GM21786 (cell line): Measurements from ENCODE around the gene MAN2C1.
"Not testable (repeated sequence)": the region's sequence is repeated elsewhere in the genome, so short reads cannot be mapped to it uniquely, and the experiment has no call there.

Source experiments
- ATAC-seq: cut with Tn5 transposase; IDR thresholded peaks from one replicate; pipeline ENCODE4 v1.9.1; 2021; ENCODE audit not compliant: unreplicated experiment

Gene MAN2C1

GRCh38 chr15:75367913-75368688 is at the start of gene MAN2C1:
TSS of gene MAN2C1 (minus strand) at chr15:75368607. CDS start at chr15:75368583, 24 bp downstream.
- ATAC-seq: peak; percentile 87

DNA sequence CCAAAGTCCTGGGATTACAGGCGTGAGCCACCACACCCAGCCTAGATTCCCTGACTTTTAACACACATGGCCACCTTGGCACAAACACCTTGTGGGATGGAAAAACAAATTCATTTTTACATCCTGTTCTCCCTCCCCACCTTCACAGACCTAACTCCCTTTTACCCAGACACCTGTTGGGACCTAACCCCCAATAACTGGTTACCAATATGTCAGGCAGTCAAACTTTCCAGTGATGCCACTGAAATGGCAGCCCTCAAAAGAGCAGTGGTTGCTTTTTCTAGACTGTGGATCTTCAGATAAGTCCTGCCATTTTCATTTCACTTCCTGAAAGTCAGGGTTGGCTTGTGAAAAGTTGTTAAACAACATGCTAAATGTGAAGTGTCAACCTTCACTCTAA is 48.2 kb upstream of the MAN2C1 start:
- no peak for ATAC-seq

GRCh38 chr15:75410196-75410595 is 41.8 kb upstream of the MAN2C1 start:
- no peak for ATAC-seq

- ATAC-seq: no peak
These were observed 38.7 kb upstream of the MAN2C1 start for GRCh38 chr15:75407083-75407482.

- no peak for ATAC-seq
These were observed 35.5 kb upstream of the MAN2C1 start for GRCh38 chr15:75403892-75404291.

- no peak for ATAC-seq
These were observed 29.1 kb upstream of the MAN2C1 start for GRCh38 chr15:75397494-75397893.

DNA sequence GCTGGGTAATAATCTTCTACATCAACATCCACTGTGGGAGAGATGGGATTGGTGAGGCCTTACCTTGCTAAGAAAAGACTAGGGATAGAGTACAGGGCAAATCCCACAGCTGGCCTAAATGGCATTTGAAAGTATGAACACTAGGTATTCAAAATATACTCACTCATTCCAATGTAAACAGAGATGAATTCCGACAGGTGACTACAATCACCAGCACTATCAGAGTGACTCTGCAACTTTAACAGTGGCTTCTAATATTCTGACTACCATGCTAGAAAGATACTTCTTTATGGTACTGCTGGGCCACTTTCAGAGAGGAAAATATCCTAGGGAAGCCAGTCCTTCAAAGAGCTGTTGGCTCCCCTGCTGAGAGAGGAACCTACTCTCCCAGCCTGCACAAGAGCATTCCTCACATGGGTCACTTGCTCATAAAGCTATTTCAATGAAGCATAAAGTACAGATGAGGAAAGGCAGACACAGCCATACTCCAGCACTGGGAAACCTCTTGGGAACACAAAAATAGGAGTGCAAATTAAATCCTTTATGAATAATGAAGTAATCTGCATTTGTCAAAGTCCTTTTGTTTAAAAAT is 21.5 kb upstream of the MAN2C1 start:
- no peak for ATAC-seq

DNA sequence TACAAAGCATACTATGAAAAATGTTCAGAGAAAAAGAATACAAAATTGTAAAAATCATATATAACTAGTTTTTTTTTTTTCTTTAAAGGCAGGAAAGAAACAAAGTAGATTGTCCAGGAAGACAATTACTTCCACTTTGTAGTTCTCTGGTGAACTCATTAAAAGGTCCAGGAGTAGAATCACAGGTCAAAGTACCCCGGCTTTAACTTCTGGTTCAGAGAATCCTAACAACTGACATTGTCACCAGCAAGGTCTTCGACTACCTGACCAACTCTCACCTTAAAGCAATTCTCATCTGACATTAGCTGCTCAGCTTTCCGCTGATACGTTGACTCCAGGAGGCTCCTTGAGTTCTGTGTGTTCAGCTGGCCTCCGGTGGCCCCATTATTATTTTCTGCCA is 15.6 kb upstream of the MAN2C1 start:
- not testable (repeated sequence) for ATAC-seq

DNA sequence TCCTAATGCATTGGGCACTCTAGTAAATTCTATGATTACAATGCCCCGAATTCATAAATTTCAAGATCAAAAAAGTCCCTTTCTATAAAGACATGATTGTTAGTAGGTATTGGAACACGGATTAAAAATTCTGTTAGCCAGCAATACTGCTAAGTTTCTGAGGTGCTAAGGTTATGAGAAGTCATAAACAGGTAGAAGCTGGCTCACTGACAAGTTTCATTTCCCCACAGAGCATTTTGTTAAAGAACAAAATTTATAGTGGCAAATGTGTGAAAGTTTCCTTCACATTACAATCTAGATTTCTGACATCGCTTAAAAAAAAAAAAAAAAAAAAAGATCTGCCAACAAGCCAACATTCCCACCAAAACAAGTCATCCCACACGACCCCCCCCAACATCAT is 12.4 kb upstream of the MAN2C1 start:
- no peak for ATAC-seq

DNA sequence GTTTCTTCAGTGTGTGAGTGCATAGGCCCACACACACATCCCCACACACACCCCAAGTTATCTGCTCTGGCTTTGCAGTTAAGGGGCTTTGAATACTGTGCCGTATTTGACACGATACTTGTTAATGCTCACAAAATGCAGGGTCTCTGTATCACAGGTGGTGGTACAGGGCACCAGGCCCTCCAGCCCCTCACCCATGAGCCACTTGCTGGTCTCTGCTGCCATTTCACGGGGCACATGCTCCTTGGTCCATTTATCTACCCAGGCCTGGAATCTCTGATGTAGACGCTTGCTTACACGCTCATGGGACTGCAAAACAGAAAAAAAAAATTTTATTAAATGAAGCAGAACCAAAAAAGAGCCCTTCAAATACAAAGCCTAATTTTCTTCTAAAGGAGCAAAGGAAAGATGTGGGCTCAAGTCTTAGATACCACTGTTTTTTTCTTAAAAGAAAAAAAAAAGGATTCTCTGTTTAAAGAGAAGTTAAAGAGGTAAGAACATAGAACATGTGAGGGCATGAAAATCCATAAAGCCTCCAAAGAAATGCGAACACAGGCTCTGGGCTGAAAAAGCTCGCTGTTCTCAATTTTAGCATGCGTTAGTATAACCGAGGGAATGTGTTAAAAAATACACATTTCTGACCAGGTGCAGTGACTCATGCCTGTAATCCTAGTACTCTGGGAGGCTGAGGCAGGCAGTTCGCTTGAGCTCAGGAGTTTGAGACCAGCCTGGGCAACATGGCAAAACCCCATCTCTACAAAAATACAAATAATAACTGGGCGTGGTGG is 3.7 kb upstream of the MAN2C1 start:
- ATAC-seq: no peak

GRCh38 chr15:75371486-75371885 is 3.1 kb upstream of the MAN2C1 start:
- no peak for ATAC-seq

DNA sequence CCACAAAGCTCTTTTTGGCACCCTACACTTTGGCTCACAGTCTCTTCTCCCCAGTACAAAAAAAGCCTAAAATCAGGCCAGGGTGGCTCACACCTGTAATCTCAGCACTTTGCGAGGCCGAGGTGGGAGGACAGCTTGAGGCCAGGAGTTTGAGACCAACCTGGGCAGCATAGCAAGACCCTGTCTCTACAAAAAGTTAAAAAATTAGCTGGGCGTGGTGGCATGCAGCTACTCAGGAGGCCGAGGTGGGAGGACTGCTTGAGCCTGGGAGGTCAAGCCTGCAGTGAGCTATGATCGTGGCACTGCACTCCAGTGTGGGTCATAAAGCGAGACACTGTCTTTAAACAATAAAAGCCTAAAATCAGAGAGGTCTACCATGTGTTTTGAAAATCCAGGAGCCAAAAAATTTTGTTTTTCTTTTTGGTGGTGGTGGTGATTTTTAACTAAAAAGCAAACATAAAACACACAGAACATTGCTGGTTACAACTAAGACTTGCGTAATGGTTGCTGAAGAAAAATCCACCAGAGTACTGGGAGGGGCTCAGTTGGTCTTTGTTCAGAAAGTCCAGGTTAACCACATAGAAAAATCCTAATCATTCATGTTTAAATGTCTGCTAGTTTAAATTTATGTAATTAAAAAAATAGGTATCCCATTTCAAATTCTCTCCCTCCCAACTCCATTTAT is 1.6 kb upstream of the MAN2C1 start:
- ATAC-seq: no peak

- ATAC-seq: no peak
These were observed 357 bp upstream of the MAN2C1 start for GRCh38 chr15:75368689-75369239.

- no peak for ATAC-seq
These were observed 948 bp downstream of the MAN2C1 start for GRCh38 chr15:75367406-75367912.

GRCh38 chr15:75367006-75367405 is 1.4 kb downstream of the MAN2C1 start:
- ATAC-seq: no peak

DNA sequence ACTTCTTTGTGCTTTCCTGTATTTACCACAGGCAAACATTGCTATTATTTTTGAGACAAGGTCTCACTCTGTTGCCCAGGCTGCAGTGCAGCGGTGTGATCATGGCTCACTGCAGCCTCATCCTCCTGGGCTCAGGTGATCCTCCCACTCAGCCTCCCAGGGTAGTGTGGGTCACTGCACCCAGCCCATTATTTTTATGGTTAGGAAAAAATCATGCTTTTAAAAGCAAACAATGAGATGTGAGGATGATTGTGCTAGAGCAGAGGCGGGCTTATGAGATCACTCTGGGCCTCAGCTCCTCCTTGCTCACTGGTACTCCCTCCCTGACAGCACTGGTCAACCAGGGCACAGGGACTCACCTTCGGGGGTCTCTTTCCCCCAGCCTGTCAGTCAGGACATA is 2.2 kb downstream of the MAN2C1 start:
- ATAC-seq: no peak

GRCh38 chr15:75364881-75365280 is 3.5 kb downstream of the MAN2C1 start:
- no peak for ATAC-seq

GRCh38 chr15:75363786-75364185 is 4.6 kb downstream of the MAN2C1 start:
- no peak for ATAC-seq

GRCh38 chr15:75362642-75363249 is 5.7 kb downstream of the MAN2C1 start:
- no peak for ATAC-seq

DNA sequence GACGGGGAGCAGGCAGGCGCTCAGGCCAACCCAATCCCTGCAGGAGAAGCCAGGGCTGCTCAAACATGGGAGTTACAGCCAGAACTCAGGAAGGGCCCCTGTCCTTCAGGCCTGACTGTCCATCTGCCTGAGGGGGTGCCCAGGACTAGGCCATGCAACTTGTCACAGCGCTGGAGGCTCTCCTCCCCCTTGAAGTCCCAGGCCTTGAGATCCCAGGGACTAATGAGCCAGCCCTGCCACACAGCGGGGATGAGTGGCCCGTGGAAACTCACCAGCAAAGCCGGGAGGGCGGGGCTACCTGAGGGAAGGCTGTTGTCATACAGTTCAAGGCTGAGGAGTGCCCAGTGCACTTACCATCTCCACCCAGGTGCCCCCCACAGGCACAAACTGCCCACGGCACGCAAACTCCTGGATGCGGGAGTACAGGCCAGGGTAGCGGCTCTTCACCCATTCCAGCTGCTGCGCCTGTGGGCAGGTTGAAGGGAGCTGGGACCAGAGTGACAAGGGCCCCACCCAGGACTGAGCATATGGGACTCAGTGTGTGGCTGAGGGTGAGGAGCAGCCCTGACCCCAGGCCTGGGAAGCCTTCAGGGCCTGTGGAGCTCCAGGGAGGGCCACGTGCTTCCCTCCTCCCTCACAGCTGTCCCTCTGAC is 6.3 kb downstream of the MAN2C1 start:
- ATAC-seq: no peak
